HUES48 (cell line): ENCODE data around the gene GJD3.
"Not testable (repeated sequence)": the region's sequence is repeated elsewhere in the genome, so short reads cannot be mapped to it uniquely, and the experiment has no call there.

ENCODE experiments used
- H3K27ac ChIP-seq: one replicate; pipeline ENCODE4 v1.7.0; 2013; ENCODE audit warnings: low read depth, low read length, inconsistent platforms
- H3K27me3 ChIP-seq: 2 replicates; pipeline ENCODE4 v1.6.1; 2013; ENCODE audit warnings: mild to moderate bottlenecking, low read length; ENCODE audit not compliant: control insufficient read depth, insufficient read depth
- H3K36me3 ChIP-seq: 2 replicates; pipeline ENCODE4 v1.6.1; 2013; ENCODE audit warnings: low read length; ENCODE audit not compliant: control insufficient read depth, insufficient read depth
- H3K4me1 ChIP-seq: 2 replicates; pipeline ENCODE4 v1.6.1; 2013; ENCODE audit warnings: mild to moderate bottlenecking, low read length; ENCODE audit not compliant: control insufficient read depth, insufficient read depth
- H3K4me3 ChIP-seq: 2 replicates; pipeline ENCODE4 v1.5.1; 2013; ENCODE audit warnings: mild to moderate bottlenecking, low read depth, low read length
- H3K9ac ChIP-seq: 2 replicates; pipeline ENCODE4 v1.6.1; 2013; ENCODE audit warnings: mild to moderate bottlenecking, low read depth, low read length, moderate library complexity
- H3K9me3 ChIP-seq: 2 replicates; pipeline ENCODE4 v1.6.1; 2013; ENCODE audit warnings: low read length; ENCODE audit not compliant: control insufficient read depth, insufficient read depth

The GJD3 gene

GRCh38 chr17:40364121-40364861 lies at the start of gene GJD3:
GJD3 (minus strand) TSS chr17:40364737; CDS start chr17:40363815, 922 bp downstream.
- Histone ChIP-seq H3K4me1 (peaks cover 18% of the 10 kb centered on the region), H3K27ac (no peak within 1 kb of the TSS), H3K9ac (no peak within 1 kb of the TSS), H3K4me3 (peak within 1 kb of the TSS; percentile 64), H3K36me3 (no peaks in the 10 kb centered on the region), H3K9me3 (no peaks in the 10 kb centered on the region), H3K27me3 (peaks cover 41% of the 10 kb centered on the region)

- Histone ChIP-seq H3K4me1 (peaks cover 29% of the 10 kb centered on the region), H3K36me3 (peaks cover 71% of the 10 kb centered on the region)
- not testable (repeated sequence) for H3K4me3 ChIP-seq, H3K27me3 ChIP-seq, H3K9me3 ChIP-seq, H3K27ac ChIP-seq, H3K9ac ChIP-seq
These were observed 49.8 kb upstream of the GJD3 start for GRCh38 chr17:40414312-40414711.

- H3K9me3 ChIP-seq: no peaks in the 10 kb centered on the region
- H3K4me3 ChIP-seq: no peak overlapping the region
- H3K27me3 ChIP-seq: no peaks in the 10 kb centered on the region
- H3K27ac ChIP-seq: no peak overlapping the region
- peaks cover 29% of the 10 kb centered on the region for H3K4me1 ChIP-seq
- no peak overlapping the region for H3K9ac ChIP-seq
- peaks cover 84% of the 10 kb centered on the region for H3K36me3 ChIP-seq
These were observed 48.3 kb upstream of the GJD3 start for GRCh38 chr17:40412880-40413279.

GRCh38 chr17:40411821-40412220 lies 47.3 kb upstream of the GJD3 start:
- Histone ChIP-seq H3K9me3 (no peaks in the 10 kb centered on the region), H3K27me3 (no peaks in the 10 kb centered on the region), H3K4me3 (no peak overlapping the region), H3K36me3 (peaks cover 94% of the 10 kb centered on the region), H3K9ac (no peak overlapping the region), H3K4me1 (peaks cover 29% of the 10 kb centered on the region), H3K27ac (no peak overlapping the region)

GRCh38 chr17:40410082-40410481 lies 45.5 kb upstream of the GJD3 start:
- Histone ChIP-seq H3K4me3 (0 out of 2 replicates have a peak overlapping the region, but pooled peaks have one; percentile 3), H3K9ac (no peak overlapping the region), H3K27ac (peak overlapping the region; percentile 76), H3K4me1 (peaks cover 20% of the 10 kb centered on the region), H3K36me3 (peaks cover 94% of the 10 kb centered on the region), H3K9me3 (no peaks in the 10 kb centered on the region), H3K27me3 (no peaks in the 10 kb centered on the region)

GRCh38 chr17:40409540-40409939 lies 45.0 kb upstream of the GJD3 start:
- H3K27me3 ChIP-seq, H3K9me3 ChIP-seq, H3K9ac ChIP-seq, H3K27ac ChIP-seq, H3K4me3 ChIP-seq: not testable (repeated sequence)
- peaks cover 20% of the 10 kb centered on the region for H3K4me1 ChIP-seq
- H3K36me3 ChIP-seq: peaks cover 96% of the 10 kb centered on the region

GRCh38 chr17:40407460-40407859 lies 42.9 kb upstream of the GJD3 start:
- no peak overlapping the region for H3K4me3 ChIP-seq
- H3K27ac ChIP-seq: no peak overlapping the region
- peaks cover 97% of the 10 kb centered on the region for H3K36me3 ChIP-seq
- H3K4me1 ChIP-seq: peaks cover 20% of the 10 kb centered on the region
- H3K9me3 ChIP-seq: no peaks in the 10 kb centered on the region
- no peaks in the 10 kb centered on the region for H3K27me3 ChIP-seq
- H3K9ac ChIP-seq: no peak overlapping the region

GRCh38 chr17:40404003-40404402 lies 39.5 kb upstream of the GJD3 start:
- H3K4me3 ChIP-seq: no peak overlapping the region
- H3K27ac ChIP-seq: no peak overlapping the region
- H3K36me3 ChIP-seq: peaks cover 97% of the 10 kb centered on the region
- no peaks in the 10 kb centered on the region for H3K4me1 ChIP-seq
- no peaks in the 10 kb centered on the region for H3K27me3 ChIP-seq
- H3K9me3 ChIP-seq: no peaks in the 10 kb centered on the region
- no peak overlapping the region for H3K9ac ChIP-seq

- Histone ChIP-seq H3K9ac (no peak overlapping the region), H3K9me3 (no peaks in the 10 kb centered on the region), H3K36me3 (peaks cover 98% of the 10 kb centered on the region), H3K4me3 (no peak overlapping the region), H3K4me1 (no peaks in the 10 kb centered on the region), H3K27ac (no peak overlapping the region), H3K27me3 (no peaks in the 10 kb centered on the region)
These were observed 38.1 kb upstream of the GJD3 start for GRCh38 chr17:40402668-40403067.

- no peak overlapping the region for H3K27ac ChIP-seq
- no peaks in the 10 kb centered on the region for H3K27me3 ChIP-seq
- H3K9ac ChIP-seq: no peak overlapping the region
- H3K36me3 ChIP-seq: peaks cover 100% of the 10 kb centered on the region
- no peak overlapping the region for H3K4me3 ChIP-seq
- no peaks in the 10 kb centered on the region for H3K9me3 ChIP-seq
- H3K4me1 ChIP-seq: no peaks in the 10 kb centered on the region
These were observed 34.6 kb upstream of the GJD3 start for GRCh38 chr17:40399185-40399584.

- H3K9me3 ChIP-seq, H3K4me1 ChIP-seq, H3K27me3 ChIP-seq, H3K9ac ChIP-seq, H3K27ac ChIP-seq, H3K4me3 ChIP-seq: not testable (repeated sequence)
- peaks cover 44% of the 10 kb centered on the region for H3K36me3 ChIP-seq
These were observed 22.0 kb upstream of the GJD3 start for GRCh38 chr17:40386555-40386954.
